ENCODE data around the gene C1orf74.

C1orf74 gene

GRCh38 chr1:209742409-209743144, 41.8 kb downstream of the C1orf74 start:
- no peak for DNase-seq (ENCODE audit: low read depth)

- no peak for DNase-seq (ENCODE audit: low read depth)
Measured at GRCh38 chr1:209741889-209742288, 42.5 kb downstream of the C1orf74 start.

- DNase-seq (ENCODE audit: low read depth): no peak
Measured at GRCh38 chr1:209741193-209741592, 43.2 kb downstream of the C1orf74 start.

GRCh38 chr1:209738270-209738669, 46.1 kb downstream of the C1orf74 start:
- DNase-seq (ENCODE audit: low read depth): no peak

GRCh38 chr1:209737118-209737505, 47.2 kb downstream of the C1orf74 start:
- DNase-seq (ENCODE audit: low read depth): no peak

GRCh38 chr1:209736490-209737117, 47.8 kb downstream of the C1orf74 start:
- no peak for DNase-seq (ENCODE audit: low read depth)

- DNase-seq (ENCODE audit: low read depth): no peak
Measured at GRCh38 chr1:209733409-209734192, 50.8 kb downstream of the C1orf74 start.

GRCh38 chr1:209732725-209733124, 51.6 kb downstream of the C1orf74 start:
- DNase-seq (ENCODE audit: low read depth): no peak

GRCh38 chr1:209729436-209729835, 54.9 kb downstream of the C1orf74 start:
- no peak for DNase-seq (ENCODE audit: low read depth)
